ENCODE results near the gene FARS2. TPM values are rescaled to one million over a fixed set of nuclear protein-coding genes. Genes with fewer than 3 reads are reported as not detected.

The FARS2 gene
- total RNA-seq, 2 experiments from 2014 or later, result 15.7 to 18.5 TPM

- Mint-ChIP-seq H3K4me3 (no peak overlapping the region), H3K9me3 (no peaks in the 10 kb centered on the region), H3K4me1 (ENCODE audit: low read depth) (peaks cover 49% of the 10 kb centered on the region), H3K27ac (no peak overlapping the region), H3K27me3 (no peaks in the 10 kb centered on the region), H3K36me3 (ENCODE audit: low read depth) (peaks cover 19% of the 10 kb centered on the region)
- intact Hi-C loops (cut with micrococcal nuclease), result no loop called here
- TF ChIP-seq, protein P1, sequence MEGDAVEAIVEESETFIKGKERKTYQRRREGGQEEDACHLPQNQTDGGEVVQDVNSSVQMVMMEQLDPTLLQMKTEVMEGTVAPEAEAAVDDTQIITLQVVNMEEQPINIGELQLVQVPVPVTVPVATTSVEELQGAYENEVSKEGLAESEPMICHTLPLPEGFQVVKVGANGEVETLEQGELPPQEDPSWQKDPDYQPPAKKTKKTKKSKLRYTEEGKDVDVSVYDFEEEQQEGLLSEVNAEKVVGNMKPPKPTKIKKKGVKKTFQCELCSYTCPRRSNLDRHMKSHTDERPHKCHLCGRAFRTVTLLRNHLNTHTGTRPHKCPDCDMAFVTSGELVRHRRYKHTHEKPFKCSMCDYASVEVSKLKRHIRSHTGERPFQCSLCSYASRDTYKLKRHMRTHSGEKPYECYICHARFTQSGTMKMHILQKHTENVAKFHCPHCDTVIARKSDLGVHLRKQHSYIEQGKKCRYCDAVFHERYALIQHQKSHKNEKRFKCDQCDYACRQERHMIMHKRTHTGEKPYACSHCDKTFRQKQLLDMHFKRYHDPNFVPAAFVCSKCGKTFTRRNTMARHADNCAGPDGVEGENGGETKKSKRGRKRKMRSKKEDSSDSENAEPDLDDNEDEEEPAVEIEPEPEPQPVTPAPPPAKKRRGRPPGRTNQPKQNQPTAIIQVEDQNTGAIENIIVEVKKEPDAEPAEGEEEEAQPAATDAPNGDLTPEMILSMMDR (IDR thresholded peaks at IDR 0.05), result no peak
- CTCF ChIA-PET, result interaction anchor here (1.7 to 2.3 kb wide), 2 partner anchors 27 to 133 kb away, joined by 4 to 6 read pairs; no protein-coding TSS in a partner anchor
- POLR2A ChIA-PET, result interaction anchor here (7.8 kb wide), 1 partner anchor 16 kb away, joined by 41 read pairs; the partner anchor contains the start of genes FARS2 and LYRM4
- no peak for DNase-seq
- no peak for ATAC-seq
These were observed 15.3 kb downstream of the FARS2 start for GRCh38 chr6:5276581-5276980.

DNA sequence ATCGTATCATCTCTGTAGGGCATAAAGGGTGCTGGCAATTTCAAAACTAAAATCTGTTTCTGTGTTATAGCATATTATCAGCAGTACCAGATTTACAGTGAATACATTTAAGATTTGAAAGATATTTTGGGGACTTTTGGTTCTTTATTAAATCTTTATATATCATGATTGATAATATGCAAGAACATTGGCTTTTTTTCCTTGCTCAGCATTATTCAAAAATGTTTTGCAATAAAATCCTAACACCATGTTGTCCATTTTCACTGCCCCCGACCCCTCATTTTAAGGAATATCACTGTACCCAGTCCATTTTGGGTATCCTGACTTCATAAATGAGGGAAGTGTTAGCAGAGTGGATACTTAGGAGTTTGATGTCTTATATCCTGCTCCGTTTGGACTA, 16.3 kb downstream of the FARS2 start:
- intact Hi-C loops (cut with micrococcal nuclease), result no loop called here
- H3K36me3 Mint-ChIP-seq (ENCODE audit: low read depth), result peaks cover 15% of the 10 kb centered on the region
- POLR2A ChIA-PET, result interaction anchor here (7.8 kb wide), 1 partner anchor 17 kb away, joined by 41 read pairs; the partner anchor contains the start of genes FARS2 and LYRM4

GRCh38 chr6:5278047-5278446, 16.7 kb downstream of the FARS2 start:
- DNase-seq (no peak), ATAC-seq (no peak)
- Mint-ChIP-seq H3K4me3 (no peak overlapping the region), H3K27me3 (no peaks in the 10 kb centered on the region), H3K27ac (no peak overlapping the region), H3K36me3 (ENCODE audit: low read depth) (peaks cover 12% of the 10 kb centered on the region), H3K9me3 (no peaks in the 10 kb centered on the region), H3K4me1 (ENCODE audit: low read depth) (peaks cover 42% of the 10 kb centered on the region)
- intact Hi-C loops (cut with micrococcal nuclease), result no loop called here
- ChIA-PET POLR2A (interaction anchor here (0.6 to 7.8 kb wide), 2 partner anchors 14 to 17 kb away, joined by 3 to 41 read pairs; partner anchors contain the start of genes FARS2 and LYRM4), CTCF (interaction anchor here (1.4 to 2.3 kb wide), 2 partner anchors 13 to 134 kb away, joined by 4 to 6 read pairs; no protein-coding TSS in a partner anchor)
- TF ChIP-seq, protein P1 (IDR thresholded peaks at IDR 0.05), result no peak

More for the DNA sequence above, 16.3 kb downstream of the FARS2 start:
- TF ChIP-seq, protein P1 (IDR thresholded peaks at IDR 0.05), result no peak
- ATAC-seq (no peak), DNase-seq (no peak)
- peaks cover 47% of the 10 kb centered on the region for H3K4me1 Mint-ChIP-seq (ENCODE audit: low read depth)
- no peaks in the 10 kb centered on the region for H3K27me3 Mint-ChIP-seq
- H3K27ac Mint-ChIP-seq, result no peak overlapping the region
- no peaks in the 10 kb centered on the region for H3K9me3 Mint-ChIP-seq
- CTCF ChIA-PET, result interaction anchor here (1.4 to 2.3 kb wide), 3 partner anchors 13 to 134 kb away, joined by 4 to 6 read pairs (median 4); no protein-coding TSS in a partner anchor
- no peak overlapping the region for H3K4me3 Mint-ChIP-seq

DNA sequence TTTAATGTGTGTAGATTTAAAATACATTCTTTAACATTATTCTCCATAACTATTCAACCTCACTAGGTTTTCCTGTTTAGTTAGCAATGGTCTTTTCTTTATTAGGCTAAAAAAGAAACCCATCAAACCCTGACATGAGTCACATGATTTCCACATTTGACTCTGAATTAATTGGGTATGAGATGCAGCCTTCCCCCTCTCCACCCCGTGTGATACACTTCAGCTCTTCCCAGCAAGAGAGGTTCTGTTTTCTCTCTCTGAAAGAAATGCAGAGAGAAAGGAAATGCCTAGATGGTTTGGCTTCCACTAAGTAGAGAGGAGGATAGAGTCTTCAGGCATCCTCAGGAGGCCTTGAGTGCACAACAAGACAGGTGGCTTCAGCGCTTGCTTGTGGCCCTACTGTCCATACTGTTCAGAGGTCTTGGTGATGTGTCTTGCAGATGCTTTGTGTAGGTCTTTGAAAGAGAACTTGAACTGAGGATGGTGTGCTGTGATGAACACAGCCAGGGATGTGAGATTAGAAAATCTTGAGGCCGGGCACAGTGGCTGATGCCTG, 17.3 kb downstream of the FARS2 start:
- CTCF ChIA-PET, result interaction anchor here (1.4 kb wide), 1 partner anchor 14 kb away, joined by 4 read pairs; no protein-coding TSS in a partner anchor
- intact Hi-C loops (cut with micrococcal nuclease), result no loop called here
- Mint-ChIP-seq H3K9me3 (no peaks in the 10 kb centered on the region), H3K4me3 (no peak overlapping the region), H3K27ac (peak overlapping the region; percentile 70), H3K4me1 (ENCODE audit: low read depth) (peaks cover 36% of the 10 kb centered on the region), H3K27me3 (no peaks in the 10 kb centered on the region), H3K36me3 (ENCODE audit: low read depth) (peaks cover 6% of the 10 kb centered on the region)
- POLR2A ChIA-PET, result interaction anchor here (0.6 to 7.8 kb wide), 2 partner anchors 14 to 18 kb away, joined by 3 to 41 read pairs; partner anchors contain the start of genes FARS2 and LYRM4
- ATAC-seq (no peak), DNase-seq (no peak)
- TF ChIP-seq, protein P1 (IDR thresholded peaks at IDR 0.05), result no peak

GRCh38 chr6:5279891-5280338, 18.6 kb downstream of the FARS2 start:
- Mint-ChIP-seq H3K36me3 (ENCODE audit: low read depth) (peaks cover 6% of the 10 kb centered on the region), H3K9me3 (no peaks in the 10 kb centered on the region), H3K4me3 (no peak overlapping the region), H3K27ac (peak overlapping the region; percentile 85), H3K27me3 (no peaks in the 10 kb centered on the region), H3K4me1 (ENCODE audit: low read depth) (peaks cover 35% of the 10 kb centered on the region)
- DNase-seq (peak; percentile 62), ATAC-seq (peak; percentile 92)
- intact Hi-C loops (cut with micrococcal nuclease), result no loop called here
- CTCF ChIA-PET, result interaction anchor here (0.6 to 1.7 kb wide), 3 partner anchors 13 to 23 kb away, joined by 3 to 8 read pairs (median 4); partner anchors contain the start of gene FARS2
- TF ChIP-seq, protein P1 (IDR thresholded peaks at IDR 0.05), result no peak
- POLR2A ChIA-PET, result interaction anchor here (1.8 to 7.8 kb wide), 2 partner anchors 19 to 23 kb away, joined by 10 to 41 read pairs; partner anchors contain the start of genes FARS2 and LYRM4

Measured in activated CD8-positive, alpha-beta T cell treated with anti-CD3 and anti-CD28 coated beads for 36 hours (primary cell).